CD4-positive, alpha-beta T cell treated with Interferon alpha-2 for 1 hour (primary cell): Measurements from ENCODE around the gene INPP4B.

ENCODE experiments used
- DNase-seq, 2 donors: peaks; one replicate each; pipeline ENCODE4 v3.0.0-alpha.2; 2020 to 2022

INPP4B gene

GRCh38 chr4:142567620-142568451, 278.3 kb downstream of the INPP4B start:
- peak; percentile 32 to 82 for DNase-seq

GRCh38 chr4:142567199-142567598, 278.9 kb downstream of the INPP4B start:
- DNase-seq = peak; percentile 73 to 91

GRCh38 chr4:142566777-142567176, 279.3 kb downstream of the INPP4B start:
- DNase-seq = peak; percentile 34 to 83

GRCh38 chr4:142566243-142566642, 279.9 kb downstream of the INPP4B start:
- DNase-seq = no peak

GRCh38 chr4:142565771-142566170, 280.3 kb downstream of the INPP4B start:
- DNase-seq = peak; percentile 24 to 85

- DNase-seq = no peak
Measured at GRCh38 chr4:142563682-142564291, 282.3 kb downstream of the INPP4B start.

GRCh38 chr4:142559986-142560385, 286.1 kb downstream of the INPP4B start:
- peak in 1 of 2 donors; percentile 39 for DNase-seq

- DNase-seq = no peak
Measured at GRCh38 chr4:142558851-142559250, 287.2 kb downstream of the INPP4B start.

GRCh38 chr4:142557239-142557801, 288.8 kb downstream of the INPP4B start:
- peak in 1 of 2 donors; percentile 56 for DNase-seq

- DNase-seq = no peak
Measured at GRCh38 chr4:142556570-142557238, 289.4 kb downstream of the INPP4B start.

GRCh38 chr4:142556048-142556447, 290.1 kb downstream of the INPP4B start:
- DNase-seq = no peak

- DNase-seq = no peak
Measured at GRCh38 chr4:142554412-142554811, 291.7 kb downstream of the INPP4B start.

GRCh38 chr4:142551517-142552305, 294.4 kb downstream of the INPP4B start:
- no peak for DNase-seq

GRCh38 chr4:142550965-142551364, 295.1 kb downstream of the INPP4B start:
- no peak for DNase-seq

GRCh38 chr4:142549726-142550463, 296.2 kb downstream of the INPP4B start:
- DNase-seq = no peak

- DNase-seq = no peak
Measured at GRCh38 chr4:142549248-142549647, 296.9 kb downstream of the INPP4B start.

GRCh38 chr4:142548491-142548890, 297.6 kb downstream of the INPP4B start:
- DNase-seq = no peak

GRCh38 chr4:142547974-142548373, 298.1 kb downstream of the INPP4B start:
- no peak for DNase-seq

GRCh38 chr4:142544594-142544993, 301.5 kb downstream of the INPP4B start:
- DNase-seq = no peak

GRCh38 chr4:142544039-142544438, 302.1 kb downstream of the INPP4B start:
- DNase-seq = no peak

GRCh38 chr4:142540483-142540804, 305.7 kb downstream of the INPP4B start:
- no peak for DNase-seq
